SW480 (cell line): ENCODE results near the gene ERVK3-1.
A peak's percentile ranks its signal among the peaks of the same experiment; 100 is the strongest.
"Not testable (repeated sequence)": the region's sequence is repeated elsewhere in the genome, so short reads cannot be mapped to it uniquely, and the experiment has no call there.

Source experiments
- DNase-seq: peaks from one replicate; pipeline ENCODE4 v3.0.0-alpha.2; 2016; ENCODE audit warnings: low spot score

The ERVK3-1 gene

GRCh38 chr19:58346961-58347929 lies 42.1 kb downstream of the ERVK3-1 start:
- no peak for DNase-seq

GRCh38 chr19:58348080-58348479 lies 42.9 kb downstream of the ERVK3-1 start:
- DNase-seq = not testable (repeated sequence)

GRCh38 chr19:58349590-58349989 lies 44.4 kb downstream of the ERVK3-1 start:
- DNase-seq = no peak

- no peak for DNase-seq
Measured at GRCh38 chr19:58350001-58350861, 45.1 kb downstream of the ERVK3-1 start.

- no peak for DNase-seq
Measured at GRCh38 chr19:58350871-58351557, 45.8 kb downstream of the ERVK3-1 start.

GRCh38 chr19:58351558-58351878 lies 46.3 kb downstream of the ERVK3-1 start:
- DNase-seq = no peak

- no peak for DNase-seq
Measured at GRCh38 chr19:58351990-58352755, 47.0 kb downstream of the ERVK3-1 start.

- no peak for DNase-seq
Measured at GRCh38 chr19:58352760-58353671, 47.8 kb downstream of the ERVK3-1 start, which contains the start of gene A1BG. A1BG (minus strand) TSS chr19:58353492; CDS start chr19:58353437, 55 bp downstream.

GRCh38 chr19:58353717-58354477 lies 48.7 kb downstream of the ERVK3-1 start:
- DNase-seq = no peak

GRCh38 chr19:58354478-58355030 lies 49.4 kb downstream of the ERVK3-1 start:
- no peak for DNase-seq

- no peak for DNase-seq
Measured at GRCh38 chr19:58355215-58355796, 50.1 kb downstream of the ERVK3-1 start.

- DNase-seq = no peak
Measured at GRCh38 chr19:58355908-58356765, 51.0 kb downstream of the ERVK3-1 start.

GRCh38 chr19:58356766-58357480 lies 51.7 kb downstream of the ERVK3-1 start:
- DNase-seq = no peak

GRCh38 chr19:58357481-58358145 lies 52.4 kb downstream of the ERVK3-1 start:
- no peak for DNase-seq

GRCh38 chr19:58361900-58362271 lies 56.7 kb downstream of the ERVK3-1 start:
- peak; percentile 67 for DNase-seq

GRCh38 chr19:58362272-58362994 lies 57.3 kb downstream of the ERVK3-1 start, which contains the start of gene ZNF497:
ZNF497 (minus strand) TSS chr19:58362751; CDS start chr19:58357635, 5,116 bp downstream.
- DNase-seq = peak; percentile 95
